IMR-90 (cell line): ENCODE data around the gene TCF7L2. TPM values are rescaled to one million over a fixed set of nuclear protein-coding genes. Genes with fewer than 3 reads are reported as not detected.

Experiments
- ATAC-seq: fragments of 200-7000 bp; cut with Tn5 transposase; 2 replicates; pipeline ENCODE4 v1.9.1; 2020; ENCODE audit warnings: low read depth, mild to moderate bottlenecking, moderate library complexity
- BruUV-seq: library from RNA; stranded (reverse); fragments of 400-500 nt; replicated peaks from 2 replicates; lab custom pipeline; 2021; lab: Mats Ljungman, UMichigan
- CTCF ChIA-PET: fragments of 300-600 bp; formaldehyde crosslinking; extraction: SDS; loops from one replicate; lab custom pipeline; 2021; ENCODE audit warnings: antibody characterized with exemption; lab: Yijun Ruan, JAX
- POLR2A ChIA-PET: fragments of 300-600 bp; sonication (Branson Sonifier 250); formaldehyde crosslinking; loops from one replicate; lab custom pipeline; 2022; ENCODE audit warnings: antibody characterized with exemption; ENCODE audit not compliant: unreplicated experiment; lab: Charles Lee
- DNase-seq: peaks from one replicate; pipeline ENCODE4 v3.0.0; 2013
- H2AFZ ChIP-seq: replicated peaks from 2 replicates; pipeline ENCODE3; 2013; ENCODE audit warnings: low read length, mild to moderate bottlenecking; ENCODE audit not compliant: poor library complexity
- H2AK5ac ChIP-seq: 2 replicates; pipeline ENCODE4 v1.6.1; 2013; ENCODE audit warnings: low read depth, low read length, inconsistent platforms
- H2AK9ac ChIP-seq: replicated peaks from 2 replicates; pipeline ENCODE3; 2013; ENCODE audit warnings: mild to moderate bottlenecking, low read depth, low read length, moderate library complexity; ENCODE audit not compliant: poor library complexity
- H2BK120ac ChIP-seq: 2 replicates; pipeline ENCODE4 v1.6.1; 2013; ENCODE audit warnings: low read depth, low read length, inconsistent platforms
- H2BK15ac ChIP-seq: 3 replicates; pipeline ENCODE4 v1.6.1; 2013; ENCODE audit warnings: low read depth, low read length, inconsistent platforms
- H2BK20ac ChIP-seq: 2 replicates; pipeline ENCODE4 v1.6.1; 2013; ENCODE audit warnings: low read depth, mild to moderate bottlenecking, inconsistent platforms, low read length, moderate library complexity
- H2BK5ac ChIP-seq: 2 replicates; pipeline ENCODE4 v1.6.1; 2013; ENCODE audit warnings: mild to moderate bottlenecking, low read depth, low read length, inconsistent platforms; ENCODE audit not compliant: poor library complexity, severe bottlenecking
- H3K14ac ChIP-seq: replicated peaks from 2 replicates; pipeline ENCODE4 v1.6.1; 2013; ENCODE audit warnings: low read depth, low read length, inconsistent platforms
- H3K18ac ChIP-seq: 2 replicates; pipeline ENCODE4 v1.6.1; 2013; ENCODE audit warnings: low read depth, low read length, control low read depth
- H3K23ac ChIP-seq: 2 replicates; pipeline ENCODE4 v1.6.1; 2013; ENCODE audit warnings: low read depth, low read length, inconsistent platforms
- H3K27ac ChIP-seq: 2 replicates; pipeline ENCODE4 v1.5.1; 2013; ENCODE audit warnings: mild to moderate bottlenecking, control low read depth, low read length; ENCODE audit not compliant: insufficient read depth
- H3K27me3 ChIP-seq: 2 replicates; pipeline ENCODE4 v1.6.1; 2013; ENCODE audit warnings: low read length; ENCODE audit not compliant: control insufficient read depth, insufficient read depth
- H3K36me3 ChIP-seq: 2 replicates; pipeline ENCODE4 v1.6.1; 2013; ENCODE audit warnings: low read length, mixed read lengths; ENCODE audit not compliant: control insufficient read depth, insufficient read depth
- H3K4ac ChIP-seq: 2 replicates; pipeline ENCODE4 v1.6.1; 2013; ENCODE audit warnings: low read depth, low read length, inconsistent platforms
- H3K4me1 ChIP-seq: 2 replicates; pipeline ENCODE4 v1.6.1; 2013; ENCODE audit warnings: low read length, mixed read lengths; ENCODE audit not compliant: control insufficient read depth, insufficient read depth
- H3K4me2 ChIP-seq: 2 replicates; pipeline ENCODE4 v1.6.1; 2013; ENCODE audit warnings: low read depth, mild to moderate bottlenecking, control low read depth, low read length, moderate library complexity
- H3K4me3 ChIP-seq: 2 replicates; pipeline ENCODE4 v1.5.1; 2013; ENCODE audit warnings: low read depth, mild to moderate bottlenecking, control low read depth, low read length, moderate library complexity; ENCODE audit not compliant: insufficient read depth
- H3K56ac ChIP-seq: 2 replicates; pipeline ENCODE4 v1.6.1; 2013; ENCODE audit warnings: low read length, inconsistent platforms; ENCODE audit not compliant: insufficient read depth; ENCODE audit errors: extremely low read depth
- H3K79me1 ChIP-seq, 2 experiments: 2 replicates each; pipeline ENCODE4 v1.6.1; 2013; ENCODE audit warnings: low read length in 2 of 2, inconsistent platforms in 1 of 2, low read depth in 1 of 2
- H3K9ac ChIP-seq: 2 replicates; pipeline ENCODE4 v1.6.1; 2013; ENCODE audit warnings: low read depth, low read length, control low read depth
- H3K9me1 ChIP-seq: 2 replicates; pipeline ENCODE4 v1.6.1; 2013; ENCODE audit warnings: low read length, inconsistent platforms; ENCODE audit not compliant: insufficient read depth
- H3K9me3 ChIP-seq: 2 replicates; pipeline ENCODE4 v1.6.1; 2013; ENCODE audit warnings: low read length; ENCODE audit not compliant: control insufficient read depth, insufficient read depth
- H4K20me1 ChIP-seq: 2 replicates; pipeline ENCODE4 v1.6.1; 2013; ENCODE audit warnings: low read length, inconsistent platforms; ENCODE audit not compliant: insufficient read depth
- H4K5ac ChIP-seq: 2 replicates; pipeline ENCODE4 v1.6.1; 2013; ENCODE audit warnings: mild to moderate bottlenecking, low read depth, low read length, control low read depth
- H4K8ac ChIP-seq, 2 experiments: 2 replicates each; pipeline ENCODE4 v1.6.1; 2013; ENCODE audit warnings: low read depth in 2 of 2, low read length in 2 of 2, control low read depth in 1 of 2, inconsistent platforms in 1 of 2
- H4K91ac ChIP-seq: 2 replicates; pipeline ENCODE4 v1.6.1; 2013; ENCODE audit warnings: low read depth, low read length, inconsistent platforms; ENCODE audit not compliant: insufficient read depth
- CEBPB ChIP-seq: IDR thresholded peaks from 2 replicates; pipeline ENCODE4 v1.6.1; 2012; ENCODE audit warnings: low read depth, low read length, improper control_type of control experiment
- MAFK ChIP-seq: IDR thresholded peaks from 2 replicates; pipeline ENCODE4 v1.6.1; 2012; ENCODE audit warnings: low read depth, low read length, improper control_type of control experiment
- NFE2L2 ChIP-seq: fragments of 150-350 bp; IDR thresholded peaks from 2 replicates; pipeline ENCODE4 v1.6.1; 2016; ENCODE audit warnings: low read depth, mild to moderate bottlenecking, low read length
- WGBS, 2 experiments: methylation state at CpG; one replicate each; pipeline versions ENCODE4 v1.1.5 to v1.1.7; 2013; ENCODE audit warnings: missing lambda C conversion rate in 2 of 2; ENCODE audit not compliant: insufficient read length in 1 of 2; ENCODE audit errors: extremely low coverage in 2 of 2; 5-methylcytosine and 5-hydroxymethylcytosine counted together
- dilution Hi-C: fragments of 300-500 bp; cut with HindIII; formaldehyde crosslinking; loops from one replicate; pipeline ENCODE4 v1.14.3; 2018; ENCODE audit warnings: low sequenced_read_pairs; ENCODE audit not compliant: unreplicated experiment
- in situ Hi-C: fragments of 300-500 bp; cut with MboI; formaldehyde crosslinking; loops from 3 replicates; pipeline ENCODE4 v1.14.3; 2019; ENCODE audit warnings: low sequenced_read_pairs, inconsistent platforms, mixed read lengths
- intact Hi-C: fragments of 100-400 bp; cut with micrococcal nuclease; formaldehyde crosslinking; loops from 2 replicates; pipeline ENCODE4 v1.10.0; 2022
- polyA plus RNA-seq, 3 experiments: library from polyadenylated mRNA; depleted of rRNA; stranded (reverse); fragments of >200 nt; gene quantifications; 2 replicates each; pipeline ENCODE4 v1.2.3, GENCODE V29; 2012; ENCODE audit warnings: low replicate concordance in 1 of 3
- total RNA-seq: library from RNA; depleted of rRNA; stranded (reverse); fragments of >200 nt; gene quantifications from 2 replicates; pipeline ENCODE4 v1.2.3, GENCODE V29; 2012
- TF ChIP-seq, protein P1 (sequence below): fragments of 150-350 bp; IDR thresholded peaks from 2 replicates; pipeline ENCODE4 v1.6.1; 2016; ENCODE audit warnings: low read depth, mild to moderate bottlenecking, low read length, moderate library complexity, borderline replicate concordance

Gene TCF7L2
- total and polyA plus RNA-seq, 2 of the 4 experiments (the other 2 are of a cell fraction) = 1.3 to 12.2 TPM

GRCh38 chr10:113133497-113134115 is 183.6 kb downstream of the TCF7L2 start:
- Histone ChIP-seq H3K9me3 (no peaks in the 10 kb centered on the region), H4K91ac (peak overlapping the region; percentile 43), H3K56ac (no peak overlapping the region), H2BK15ac (no peak overlapping the region), H2BK120ac (peak overlapping the region; percentile 48), H3K4me3 (no peak overlapping the region), H4K5ac (peak overlapping the region; percentile 25; the same call in 1 of the 2 replicates), H4K8ac (peak overlapping the region in 1 of 2 experiments; percentile 53; a peak in 1 of 4 replicates), H3K23ac (peak overlapping the region; percentile 57; the same call in 1 of the 2 replicates), H2BK5ac (no peak overlapping the region), H3K79me1 (peaks cover 18 to 30% of the 10 kb centered on the region in 2 experiments), H3K9ac (peak overlapping the region; percentile 9; the same call in 1 of the 2 replicates), H3K18ac (peak overlapping the region; percentile 49; the same call in 1 of the 2 replicates), H2AK9ac (no peak overlapping the region), H4K20me1 (peaks cover 10% of the 10 kb centered on the region; the same call in 1 of the 2 replicates), H3K4me2 (peak overlapping the region; percentile 27; the same call in 1 of the 2 replicates), H3K27me3 (no peaks in the 10 kb centered on the region), H3K9me1 (peaks cover 14% of the 10 kb centered on the region), H2AFZ (no peak overlapping the region), H2BK20ac (no peak overlapping the region), H3K36me3 (peaks cover 2% of the 10 kb centered on the region; the same call in 1 of the 2 replicates), H3K4ac (peak overlapping the region; percentile 65), H2AK5ac (peak overlapping the region; percentile 22; the same call in 1 of the 2 replicates), H3K4me1 (peaks cover 14% of the 10 kb centered on the region), H3K27ac (peak overlapping the region; percentile 45; the same call in 1 of the 2 replicates), H3K14ac (0 out of 2 replicates have a peak overlapping the region, but pooled peaks have one; percentile 46)
- dilution Hi-C loops (no loop called here), intact Hi-C loops (no loop called here), in situ Hi-C loops (loop anchor here (10.0 to 25.0 kb wide), 2 partner anchors 251 to 571 kb away; no protein-coding TSS in a partner anchor)
- TF ChIP-seq CEBPB (no peak), NFE2L2 (peak; percentile 94), MAFK (peak; percentile 94)
- TF ChIP-seq, protein P1, sequence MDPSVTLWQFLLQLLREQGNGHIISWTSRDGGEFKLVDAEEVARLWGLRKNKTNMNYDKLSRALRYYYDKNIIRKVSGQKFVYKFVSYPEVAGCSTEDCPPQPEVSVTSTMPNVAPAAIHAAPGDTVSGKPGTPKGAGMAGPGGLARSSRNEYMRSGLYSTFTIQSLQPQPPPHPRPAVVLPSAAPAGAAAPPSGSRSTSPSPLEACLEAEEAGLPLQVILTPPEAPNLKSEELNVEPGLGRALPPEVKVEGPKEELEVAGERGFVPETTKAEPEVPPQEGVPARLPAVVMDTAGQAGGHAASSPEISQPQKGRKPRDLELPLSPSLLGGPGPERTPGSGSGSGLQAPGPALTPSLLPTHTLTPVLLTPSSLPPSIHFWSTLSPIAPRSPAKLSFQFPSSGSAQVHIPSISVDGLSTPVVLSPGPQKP = no peak
- BruUV-seq = no TSS peak
- ATAC-seq (peak; percentile 38), DNase-seq (peak; percentile 60)
- CTCF ChIA-PET = interaction anchor here (0.5 to 1.3 kb wide), 2 partner anchors 74 to 252 kb away, joined by 3 to 6 read pairs; no protein-coding TSS in a partner anchor
- POLR2A ChIA-PET = no interaction called here
- no CpG with 5 or more reads among the region's 10 CpGs for WGBS, 2 experiments
